NCI-H1105 (cell line): ENCODE data around the gene LPP.

Experiments
- DNase-seq: peaks from one replicate; lab custom pipeline; 2025; lab: John Stamatoyannopoulos, UW

The LPP gene

DNA sequence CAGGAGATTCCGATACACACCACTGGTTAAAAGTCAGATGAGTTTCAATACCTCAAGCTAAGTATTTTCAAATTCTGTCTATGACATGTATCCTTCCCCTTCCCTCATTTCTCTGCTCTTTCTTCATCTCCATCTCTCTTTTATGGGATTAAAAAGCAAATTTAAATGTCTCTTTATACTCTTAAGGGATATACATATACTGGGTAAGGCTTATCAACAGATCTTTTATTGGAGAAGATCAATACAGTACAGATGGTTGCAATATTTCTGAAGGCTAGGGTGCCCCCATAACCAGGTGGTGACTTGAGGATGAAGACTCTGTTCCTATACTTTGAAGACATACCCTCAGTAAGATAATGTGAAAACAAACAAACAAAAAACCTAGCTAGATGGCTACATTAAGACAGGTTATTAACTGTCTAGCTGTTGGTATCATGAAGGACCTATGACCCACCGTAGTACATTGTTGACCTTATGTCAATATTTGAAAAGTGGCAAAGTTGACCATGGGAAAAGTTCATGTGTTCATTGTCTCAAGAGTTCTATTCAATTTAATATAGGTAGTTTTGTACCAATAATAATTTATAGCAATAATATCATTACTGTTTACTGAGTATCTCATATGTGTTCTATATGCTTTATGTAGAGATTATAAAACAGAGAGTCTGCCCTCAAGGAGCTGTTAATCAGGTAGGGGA is 319.8 kb downstream of the LPP start:
- DNase-seq = no peak

DNA sequence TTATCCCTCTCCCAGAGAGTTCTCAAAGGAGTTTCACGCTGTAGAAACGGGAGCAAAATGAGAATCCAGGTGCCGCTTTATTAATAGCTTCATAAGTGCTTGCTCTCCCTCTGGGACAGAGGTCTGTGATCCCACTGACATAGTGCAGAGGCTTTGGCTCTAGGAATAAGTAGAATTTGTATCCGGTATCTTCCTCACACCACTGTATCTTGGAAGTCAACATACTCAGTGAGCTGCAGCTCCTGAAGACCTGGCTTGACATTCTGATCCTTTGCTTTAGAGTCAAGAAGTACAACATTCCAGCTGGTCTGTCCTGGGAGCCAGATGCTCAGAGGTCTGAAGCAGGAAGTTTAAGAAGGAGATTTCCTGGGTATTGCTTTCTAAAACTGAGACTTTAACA is 323.0 kb downstream of the LPP start:
- DNase-seq = no peak

DNA sequence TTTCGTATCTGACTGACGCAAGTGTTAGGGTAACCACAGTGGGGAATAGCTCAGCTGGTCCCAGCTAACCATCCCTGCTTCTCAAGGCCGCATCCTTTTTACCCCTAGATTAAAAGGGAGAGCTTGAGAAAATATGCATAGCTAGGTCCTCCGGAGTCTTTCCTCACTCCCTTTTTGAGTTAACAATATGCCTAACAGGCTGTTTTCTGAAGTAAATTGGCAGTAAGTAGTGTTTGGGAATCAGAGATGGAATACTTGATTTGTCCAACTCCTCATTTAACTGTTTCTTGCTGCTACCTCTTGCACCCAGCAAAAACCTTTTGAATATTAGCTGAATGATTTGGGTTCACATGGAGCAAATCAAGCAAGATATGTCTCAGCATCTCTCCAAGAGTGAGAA is 326.1 kb downstream of the LPP start:
- no peak for DNase-seq

DNA sequence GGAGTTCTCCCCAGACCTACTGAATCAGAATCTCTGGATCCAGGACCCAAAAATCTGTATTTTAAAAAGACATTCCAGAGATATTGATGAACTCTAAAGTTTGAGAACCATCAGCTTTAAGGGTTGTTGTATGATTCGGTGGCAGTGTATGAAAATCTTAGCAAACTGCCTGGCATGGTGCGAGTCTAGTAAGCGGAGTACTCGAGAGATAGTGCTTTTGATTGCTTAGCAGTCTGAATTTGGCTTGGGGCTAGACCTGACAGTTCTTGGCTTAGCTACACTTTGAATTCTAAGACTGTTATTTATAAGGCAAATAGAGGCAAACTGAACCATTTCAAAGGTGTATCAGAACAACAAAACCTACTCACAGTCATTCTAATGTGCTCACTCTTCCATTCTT is 329.0 kb downstream of the LPP start:
- DNase-seq = no peak

DNA sequence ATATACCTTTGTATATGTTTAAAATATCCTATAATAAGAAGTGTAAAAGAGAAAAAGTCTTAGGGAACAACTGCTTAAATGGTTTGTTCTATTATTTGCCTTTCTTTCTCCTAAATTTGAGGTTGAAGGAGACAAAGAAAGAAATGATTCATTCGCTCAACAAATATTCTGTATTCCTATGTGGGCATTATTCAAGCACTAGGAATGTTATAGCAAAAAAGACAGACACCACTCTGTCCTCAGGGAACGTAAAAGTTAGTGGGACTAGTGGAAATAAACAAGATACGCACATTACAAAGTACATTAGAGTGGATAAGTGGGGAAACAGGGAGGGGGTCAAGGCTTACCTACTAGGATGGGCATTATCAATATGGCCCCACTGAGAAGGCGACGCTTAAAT is 332.2 kb downstream of the LPP start:
- no peak for DNase-seq

DNA sequence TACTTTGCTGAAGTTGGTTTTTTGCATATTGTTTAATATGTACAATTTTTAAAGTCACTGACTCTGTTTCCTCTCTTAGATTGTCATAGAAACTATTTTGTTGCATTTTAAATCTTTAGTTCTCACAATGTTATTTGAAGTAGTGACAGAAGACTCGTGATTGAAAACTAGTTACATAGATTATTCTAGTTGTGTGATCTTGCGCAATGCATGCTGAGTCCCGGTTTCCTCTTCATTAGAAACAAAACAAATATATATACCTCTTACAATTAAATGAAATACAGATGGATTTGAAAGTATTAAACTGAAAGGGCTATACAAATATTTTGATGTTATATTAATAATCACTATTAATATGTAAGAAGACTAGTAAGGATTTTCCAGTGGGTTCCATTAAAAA is 333.0 kb downstream of the LPP start:
- DNase-seq = no peak

DNA sequence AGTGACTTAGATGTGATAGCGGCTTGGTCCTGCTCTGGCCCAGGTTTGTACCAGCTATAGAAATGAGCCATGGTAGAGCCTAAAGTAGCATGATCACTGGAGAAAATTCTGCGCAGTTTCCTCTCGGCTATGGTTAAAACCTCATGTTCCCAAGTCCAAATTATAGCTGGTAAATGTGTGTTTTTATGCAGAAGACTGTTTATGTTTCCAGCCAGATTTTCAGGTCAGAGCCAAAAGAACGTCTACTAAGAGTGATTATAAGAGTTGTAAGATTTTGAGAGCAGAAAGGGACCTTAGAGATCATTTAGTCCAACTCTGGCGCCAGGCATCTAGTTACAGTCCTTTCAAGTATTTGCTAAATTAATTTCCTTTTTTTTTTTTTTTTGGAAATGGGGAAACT is 333.7 kb downstream of the LPP start:
- no peak for DNase-seq

DNA sequence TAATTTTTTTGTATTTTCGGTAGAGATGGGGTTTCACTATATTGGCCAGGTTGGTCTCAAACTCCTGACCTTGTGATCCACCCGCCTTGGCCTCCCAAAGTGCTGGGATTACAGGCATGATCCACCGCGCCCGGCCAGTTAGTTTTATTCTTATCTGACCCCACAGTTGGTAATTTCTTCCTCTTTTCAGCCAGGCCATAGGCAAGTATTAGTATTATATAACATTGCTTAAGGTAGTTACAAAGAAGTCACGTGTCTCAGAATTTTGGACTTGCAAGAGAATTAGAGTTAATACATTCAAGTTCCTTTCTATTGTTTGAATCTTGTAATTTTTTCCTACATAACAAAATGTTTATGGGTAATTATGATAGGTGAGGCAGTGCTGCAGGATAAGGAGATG is 334.8 kb downstream of the LPP start:
- no peak for DNase-seq

DNA sequence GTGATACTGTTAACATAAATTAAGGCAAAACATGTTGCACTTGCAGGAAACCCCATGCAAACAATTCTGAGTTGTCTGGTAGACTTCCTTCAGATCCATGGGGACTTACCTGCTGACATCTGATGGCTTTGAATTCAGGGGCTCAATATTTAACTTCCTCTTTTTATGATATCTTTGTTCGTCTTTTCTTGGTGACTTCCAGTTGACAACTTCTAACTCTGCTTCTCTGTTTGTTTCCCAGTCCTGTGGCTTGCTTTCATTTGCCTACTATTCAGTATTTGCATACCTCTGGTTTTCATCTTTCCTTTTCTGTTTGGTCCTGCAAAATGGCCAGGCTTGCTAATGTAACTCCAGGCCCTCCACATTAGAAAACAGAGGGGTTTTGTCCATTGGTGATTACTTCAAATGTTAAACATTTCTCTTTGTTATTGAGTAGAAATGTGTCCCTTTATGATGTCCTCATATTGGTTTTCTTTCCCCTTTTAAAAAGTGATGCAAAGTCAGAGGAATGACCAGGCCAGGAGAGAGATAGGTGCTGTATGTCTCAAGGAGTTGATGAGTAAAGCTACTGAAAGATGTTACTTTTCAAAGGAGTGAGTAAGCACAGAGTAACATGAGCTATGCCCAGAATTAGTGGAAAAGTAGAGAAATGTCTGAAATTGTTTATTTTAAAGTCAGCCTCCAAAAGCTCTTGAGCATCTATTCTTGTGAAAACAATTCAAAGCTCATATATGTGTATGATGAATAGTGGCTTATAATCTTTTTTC is 335.9 kb downstream of the LPP start:
- no peak for DNase-seq

DNA sequence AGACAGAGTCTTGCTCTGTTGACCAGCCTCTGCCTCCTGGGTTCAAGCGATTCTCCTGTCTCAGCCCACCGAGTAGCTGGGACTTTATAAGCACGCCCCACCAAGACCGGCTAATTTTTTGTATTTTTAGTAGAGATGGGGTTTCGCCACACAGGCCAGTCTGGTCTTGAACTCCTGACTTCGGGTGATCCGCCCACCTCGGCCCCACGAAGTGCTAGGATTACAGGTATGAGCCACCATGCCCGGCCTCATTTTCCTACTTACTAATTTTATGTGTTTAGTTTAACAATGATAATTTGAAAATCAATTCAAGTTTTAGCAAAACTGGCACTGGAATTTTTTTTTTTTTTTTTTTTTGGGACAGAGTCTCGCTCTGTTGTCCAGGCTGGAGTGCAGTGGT is 336.5 kb downstream of the LPP start:
- DNase-seq = no peak

DNA sequence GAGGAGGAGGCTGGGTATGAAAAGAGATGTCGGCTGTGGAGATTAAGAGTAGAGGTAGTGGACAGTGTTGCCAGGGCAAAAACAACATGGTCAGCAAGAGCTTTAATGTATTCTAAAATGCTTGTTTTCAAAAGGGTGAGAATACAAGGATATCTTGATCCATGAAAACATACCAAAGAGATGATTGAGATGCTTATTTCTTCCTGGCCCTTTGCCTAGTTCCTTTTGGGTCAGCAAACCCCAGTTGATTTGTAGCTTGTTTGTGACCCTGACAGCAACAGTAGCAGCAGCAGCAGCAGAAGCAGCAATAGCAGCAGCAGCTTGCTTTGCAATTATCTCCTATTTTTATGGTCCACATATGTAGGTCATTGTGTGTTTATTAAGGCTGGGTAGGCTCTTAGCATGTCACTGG is 337.3 kb downstream of the LPP start:
- DNase-seq = no peak

DNA sequence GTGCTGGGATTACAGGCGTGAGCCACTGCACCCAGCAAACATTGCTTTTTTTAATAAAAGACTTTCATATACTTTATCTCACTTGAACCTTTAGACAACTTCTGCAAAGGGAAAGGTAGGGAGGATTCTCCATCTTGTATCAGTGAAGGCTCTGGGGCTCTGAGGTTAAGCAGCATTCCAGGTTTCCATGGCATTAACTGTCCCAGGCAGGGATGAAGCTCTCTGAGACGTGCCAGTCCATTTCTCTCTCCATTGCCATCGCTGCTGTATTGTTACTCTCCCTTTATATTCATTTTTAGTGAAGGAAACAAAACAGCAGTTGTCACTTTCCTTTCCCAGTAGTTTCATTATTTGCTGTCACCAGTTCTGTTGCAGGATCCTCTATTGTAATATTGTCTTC is 342.4 kb downstream of the LPP start:
- no peak for DNase-seq

DNA sequence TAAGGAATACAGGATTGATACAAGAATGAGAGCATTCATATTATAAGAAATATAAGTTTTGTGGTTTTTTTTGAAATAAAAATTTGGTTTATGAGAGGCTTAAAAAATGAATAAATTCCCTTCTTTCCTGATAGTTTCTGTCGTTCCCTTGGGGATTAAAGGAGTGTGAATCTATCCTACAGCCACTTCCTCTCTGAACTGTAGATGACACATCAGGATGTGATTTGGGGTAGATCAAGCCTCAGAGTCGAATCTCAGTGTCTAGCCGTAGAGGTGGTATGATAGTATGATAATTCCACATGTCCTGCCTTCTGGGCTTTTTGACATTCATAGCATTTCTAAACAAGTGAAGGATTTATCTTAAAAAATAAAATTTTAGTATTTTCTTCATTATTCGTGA is 343.1 kb downstream of the LPP start:
- no peak for DNase-seq

DNA sequence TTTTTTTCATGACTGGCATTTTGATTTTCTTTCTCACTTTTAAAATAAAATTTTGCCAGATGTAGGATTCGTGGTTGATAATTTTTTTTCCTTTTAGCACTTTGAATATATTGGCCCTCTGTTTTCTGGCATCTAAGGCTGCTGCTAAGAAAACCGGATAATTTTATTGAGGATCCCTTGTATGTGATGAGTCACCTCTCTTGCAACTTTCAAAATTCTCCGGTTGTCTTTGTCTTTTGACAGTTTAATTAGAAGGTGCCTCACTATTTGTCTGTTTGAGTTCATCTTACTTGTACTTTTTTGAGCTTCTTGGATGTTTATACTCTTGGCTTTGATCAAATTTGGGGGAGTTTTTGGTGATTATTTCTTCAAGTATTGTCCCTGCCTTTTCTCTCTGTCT is 349.7 kb downstream of the LPP start:
- DNase-seq = no peak

DNA sequence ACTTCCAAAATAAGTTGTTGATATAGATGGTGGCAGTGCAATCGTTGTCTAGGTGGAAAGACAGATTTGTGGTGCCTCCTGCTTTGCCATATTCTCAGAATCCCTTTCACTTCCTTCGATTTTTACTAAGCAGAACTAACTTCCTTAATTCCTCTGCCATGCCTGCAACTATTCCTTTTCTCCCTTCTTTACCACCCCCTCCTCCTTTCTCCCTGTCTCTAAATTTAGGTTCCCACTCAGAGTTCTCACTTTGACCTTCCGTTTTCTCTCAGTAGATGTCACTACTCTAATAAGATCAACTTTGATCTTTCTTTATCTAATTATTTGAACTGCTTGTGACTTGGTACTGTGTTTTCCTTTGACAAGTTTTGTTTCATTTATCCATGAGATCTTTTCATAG is 351.2 kb downstream of the LPP start:
- no peak for DNase-seq

DNA sequence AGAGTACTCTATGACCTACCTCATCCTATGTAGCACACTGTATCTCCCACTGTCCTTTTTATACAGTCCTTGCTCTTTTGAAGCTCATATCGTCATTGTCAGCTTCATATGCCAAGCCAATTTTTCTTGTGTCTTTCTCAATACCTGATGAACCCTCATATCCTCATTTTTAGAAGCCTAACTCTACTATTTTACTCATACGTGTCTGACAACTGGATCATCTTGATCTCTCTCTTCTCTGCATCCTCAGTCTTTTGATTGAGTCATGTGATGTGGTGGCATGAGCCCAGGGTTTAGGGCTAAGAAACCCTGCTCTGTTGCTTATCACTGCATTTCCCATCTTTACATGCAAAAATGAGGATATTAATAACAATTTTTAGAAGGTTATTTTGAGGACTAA is 352.0 kb downstream of the LPP start:
- DNase-seq = no peak

DNA sequence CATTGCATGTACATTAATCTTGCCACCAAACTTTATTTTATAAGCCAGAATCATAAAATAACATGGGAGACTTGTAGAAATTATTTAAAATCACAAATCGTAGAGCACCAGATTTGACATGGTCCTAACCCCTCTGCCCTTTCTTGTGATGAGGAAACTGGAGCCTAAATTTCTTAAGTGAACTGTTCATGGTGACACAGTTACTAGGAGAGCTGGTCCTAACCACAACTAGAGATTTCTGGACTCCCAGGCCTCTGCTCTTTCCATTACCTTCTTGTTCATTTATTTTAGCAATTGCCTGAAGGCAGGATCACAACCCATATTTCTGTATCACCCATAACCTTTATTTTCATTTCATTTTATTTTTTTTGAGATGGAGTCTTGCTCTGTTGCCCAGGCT is 352.5 kb downstream of the LPP start:
- no peak for DNase-seq

DNA sequence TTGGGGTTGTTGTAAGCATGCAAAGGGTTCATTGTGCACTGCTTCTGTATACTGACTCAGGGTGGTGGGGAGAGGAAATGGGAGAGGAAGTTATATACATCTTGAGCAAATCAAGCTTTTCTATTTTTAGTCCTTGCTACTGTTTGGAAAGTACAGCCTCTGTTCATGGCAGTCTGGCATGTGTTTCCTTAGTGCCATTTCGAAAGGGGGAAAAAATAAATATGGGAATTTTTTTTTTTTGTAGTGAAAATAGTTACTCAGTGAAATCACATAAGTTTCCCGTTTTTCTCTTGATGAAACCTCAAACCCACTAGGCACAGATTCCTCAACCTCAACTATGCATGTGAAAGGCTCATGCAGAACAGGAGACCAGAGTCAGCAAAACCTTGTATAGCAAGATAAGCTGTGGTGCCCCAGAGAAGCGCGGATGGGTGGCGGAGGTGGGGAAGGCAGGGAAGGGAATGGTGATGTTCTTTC is 353.3 kb downstream of the LPP start:
- DNase-seq = no peak

DNA sequence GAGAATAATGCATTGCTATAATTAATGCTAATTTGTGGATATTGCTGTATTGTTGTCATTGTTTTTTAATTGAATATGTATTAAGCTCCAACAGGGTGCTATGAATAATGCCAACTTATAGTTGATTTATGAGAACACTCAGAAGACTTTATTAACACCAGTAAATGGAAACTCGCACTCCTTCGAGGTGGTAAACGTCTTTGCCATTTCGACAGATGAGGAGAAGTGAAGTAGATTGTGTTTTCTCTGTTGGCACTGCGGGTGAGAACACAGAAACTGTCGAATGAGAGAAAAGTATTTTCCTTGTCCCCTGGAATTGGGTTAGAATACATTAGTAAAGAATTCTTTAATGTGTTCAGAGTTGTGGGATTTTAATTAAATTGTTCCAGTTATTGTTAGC is 354.5 kb downstream of the LPP start:
- no peak for DNase-seq

DNA sequence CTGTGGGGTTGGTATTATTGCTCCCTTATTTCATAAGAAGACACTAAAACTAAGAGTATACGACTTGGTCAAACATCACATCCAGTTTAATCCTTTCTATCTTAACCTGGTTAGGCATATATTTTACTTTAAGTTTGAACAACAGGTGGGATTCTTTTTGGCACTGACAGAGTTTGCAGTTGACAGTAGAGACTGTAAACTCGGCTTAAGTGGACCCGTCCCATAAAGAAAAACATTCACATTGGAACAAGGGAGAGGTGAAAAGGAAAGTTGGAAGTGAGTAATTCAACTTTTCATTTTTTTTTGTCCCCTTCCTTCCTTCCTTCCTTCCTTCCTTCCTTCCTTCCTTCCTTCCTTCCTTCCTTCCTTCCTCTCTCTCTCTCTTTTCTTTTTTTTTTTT is 355.4 kb downstream of the LPP start:
- DNase-seq = no peak

DNA sequence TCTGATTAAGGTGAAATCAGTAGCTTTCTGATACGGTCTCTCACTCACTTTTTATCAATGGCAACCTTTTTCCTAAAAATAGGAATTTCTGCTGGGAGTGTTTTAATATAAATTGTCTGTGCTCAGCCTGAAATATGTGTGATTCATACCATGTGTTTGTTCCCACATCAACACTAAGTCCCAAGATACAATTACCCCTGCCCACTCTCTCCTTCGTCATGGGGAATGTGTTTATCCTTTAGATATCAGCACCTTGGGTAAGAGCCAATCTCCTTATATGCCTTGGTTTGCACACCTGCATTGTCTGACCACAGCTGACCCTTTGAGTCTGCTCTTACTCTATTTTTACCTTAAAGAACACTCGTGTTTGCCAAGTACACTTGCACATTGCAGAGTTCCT is 356.4 kb downstream of the LPP start:
- DNase-seq = no peak

DNA sequence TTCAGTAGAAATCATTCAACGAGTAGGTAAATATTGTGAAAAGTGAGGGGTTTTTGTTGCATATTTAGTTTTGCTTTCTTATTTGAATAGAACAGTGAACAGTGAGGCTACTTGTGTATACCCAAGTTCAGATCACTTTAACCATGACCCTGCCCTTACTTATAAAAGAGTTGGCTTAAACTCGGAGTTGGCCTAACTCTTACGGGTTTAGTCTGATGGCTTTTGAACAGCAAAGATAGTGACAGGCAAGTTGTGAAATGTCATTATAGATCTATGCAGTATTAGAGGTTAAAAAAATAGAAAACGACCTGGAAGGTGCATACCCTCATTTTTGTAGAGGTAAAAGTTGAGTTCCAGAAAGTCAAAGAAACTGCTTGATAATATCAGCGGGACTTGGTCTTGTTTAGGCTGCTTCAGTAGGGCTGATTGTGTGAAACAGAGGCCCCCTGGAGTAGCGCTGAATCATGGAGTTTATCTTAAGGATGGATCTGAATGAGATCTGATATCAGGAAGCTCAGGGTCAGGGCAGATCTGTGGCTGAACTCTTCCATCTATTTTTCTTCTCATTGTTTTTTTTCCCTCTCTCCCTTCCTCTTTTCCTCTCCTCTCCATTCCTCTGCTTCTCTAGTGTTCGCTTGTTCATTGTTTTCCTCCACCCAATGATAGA is 359.8 kb downstream of the LPP start:
- DNase-seq = no peak

DNA sequence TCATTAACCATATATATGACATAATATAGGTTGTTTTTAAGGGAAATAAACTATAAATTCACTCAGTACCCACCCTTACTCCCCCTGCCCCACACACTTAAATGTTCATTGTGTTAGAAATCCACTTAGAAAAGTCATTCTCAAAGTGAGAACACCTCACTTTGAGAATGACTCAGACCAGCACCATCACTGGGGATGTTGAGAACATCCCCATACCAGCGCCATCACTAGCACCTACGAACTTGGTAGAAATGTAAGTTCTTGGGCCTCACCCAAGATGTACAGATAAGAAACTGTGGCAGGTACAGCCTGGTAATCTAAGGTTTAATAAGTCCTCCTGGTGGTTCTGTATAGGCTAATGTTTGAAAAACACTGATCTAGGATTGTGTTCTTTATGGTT is 362.6 kb downstream of the LPP start:
- DNase-seq = no peak
